Body of pancreas (tissue), 4 donors: ENCODE results near the gene NLRP1.

Experiments
- CTCF ChIP-seq, 7 experiments: fragments of 450-650 bp in 4 of 7; fragments of 200-600 bp in 3 of 7; sonication (generic) in 3 of 7; IDR thresholded peaks; one replicate each; pipeline ENCODE4 v1.5.1; 2016 to 2019; ENCODE audit warnings: antibody characterized with exemption in 7 of 7
- POLR2A ChIP-seq, 3 donors: fragments of 450-650 bp; IDR thresholded peaks; one replicate each; pipeline ENCODE4 v1.6.1; 2016; ENCODE audit warnings: antibody characterized with exemption in 3 of 3, mild to moderate bottlenecking in 2 of 3

- TF ChIP-seq CTCF (IDR thresholded peaks at IDR 0.05) (no peak), POLR2A (IDR thresholded peaks at IDR 0.05) (no peak)
Measured at GRCh38 chr17:5500247-5500588, 84.1 kb downstream of the NLRP1 start.
